GM20431 (cell line): ENCODE results near the gene ZNRF2.

ENCODE experiments used
- in situ Hi-C: fragments of 300-500 bp; cut with MseI, MboI; formaldehyde crosslinking; loops from one replicate; pipeline ENCODE4 v1.15.0; 2020; ENCODE audit warnings: low sequenced_read_pairs; ENCODE audit not compliant: unreplicated experiment

ZNRF2 gene

DNA sequence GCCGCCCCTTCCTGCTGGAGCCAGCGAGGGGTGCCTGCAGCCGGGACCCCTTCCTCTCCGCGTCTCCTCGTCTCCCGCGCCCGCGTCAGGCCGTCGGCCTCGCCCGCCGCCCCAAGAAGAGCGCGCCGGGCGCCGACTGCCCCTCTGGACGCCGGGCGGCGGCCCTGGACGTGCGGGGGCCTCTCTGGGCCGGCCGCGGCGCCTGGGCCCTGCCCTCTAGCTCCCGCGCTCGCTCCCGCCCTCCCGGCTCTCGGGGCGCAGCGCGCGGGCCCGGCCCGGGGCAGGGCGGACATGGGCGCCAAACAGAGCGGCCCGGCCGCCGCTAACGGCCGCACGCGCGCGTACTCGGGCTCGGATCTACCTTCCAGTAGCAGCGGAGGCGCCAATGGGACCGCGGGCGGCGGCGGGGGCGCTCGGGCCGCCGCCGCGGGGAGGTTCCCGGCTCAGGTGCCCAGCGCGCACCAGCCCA is 704 bp downstream of the ZNRF2 start:
- in situ Hi-C loops = loop anchor here (25.0 kb wide), 1 partner anchor 127 kb away; no protein-coding TSS in a partner anchor

- in situ Hi-C loops = loop anchor here (25.0 kb wide), 1 partner anchor 127 kb away; no protein-coding TSS in a partner anchor
Measured at GRCh38 chr7:30285536-30286284, 1.3 kb downstream of the ZNRF2 start.

- in situ Hi-C loops = loop anchor here (25.0 kb wide), 1 partner anchor 126 kb away; no protein-coding TSS in a partner anchor
Measured at GRCh38 chr7:30286749-30287148, 2.4 kb downstream of the ZNRF2 start.

DNA sequence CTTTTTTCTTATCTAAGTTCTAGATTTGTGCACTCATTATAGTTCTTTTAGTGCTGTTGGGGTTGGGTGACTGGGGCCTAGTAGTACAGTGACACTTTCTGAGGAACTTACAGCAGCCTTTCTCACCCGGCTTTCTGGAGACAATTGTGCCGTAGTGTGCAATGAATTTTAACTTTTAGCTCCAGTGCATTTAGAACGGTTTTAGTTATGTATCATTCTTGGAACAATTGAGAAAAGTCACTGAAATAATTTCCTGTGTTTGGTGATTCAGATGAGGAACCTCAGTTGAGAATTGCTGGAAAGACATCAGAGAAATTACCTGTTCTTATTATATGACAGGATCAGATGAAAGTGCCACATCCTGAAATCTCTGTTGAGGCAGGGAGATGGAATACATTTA is 3.2 kb downstream of the ZNRF2 start:
- in situ Hi-C loops = loop anchor here (25.0 kb wide), 1 partner anchor 125 kb away; no protein-coding TSS in a partner anchor

DNA sequence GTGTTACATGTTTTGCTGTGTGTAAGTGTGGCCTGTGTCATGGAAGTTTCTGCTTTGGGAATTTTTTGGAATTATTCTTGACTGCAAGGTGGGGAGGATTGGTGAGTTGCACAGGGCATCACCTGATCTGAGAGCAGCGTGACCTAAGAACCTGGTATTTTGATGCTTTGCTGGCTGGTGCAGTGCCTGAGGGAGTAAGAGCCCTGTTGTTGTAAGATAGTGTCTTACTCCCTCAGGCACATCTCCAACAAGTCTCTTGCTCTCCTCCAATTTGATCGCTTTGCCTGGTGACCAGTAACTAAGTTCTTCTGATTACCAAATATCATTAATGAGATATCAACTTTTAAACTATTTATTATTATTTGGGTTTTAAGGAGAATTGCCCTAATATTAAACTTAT is 5.2 kb downstream of the ZNRF2 start:
- in situ Hi-C loops = loop anchor here (25.0 kb wide), 1 partner anchor 123 kb away; no protein-coding TSS in a partner anchor

DNA sequence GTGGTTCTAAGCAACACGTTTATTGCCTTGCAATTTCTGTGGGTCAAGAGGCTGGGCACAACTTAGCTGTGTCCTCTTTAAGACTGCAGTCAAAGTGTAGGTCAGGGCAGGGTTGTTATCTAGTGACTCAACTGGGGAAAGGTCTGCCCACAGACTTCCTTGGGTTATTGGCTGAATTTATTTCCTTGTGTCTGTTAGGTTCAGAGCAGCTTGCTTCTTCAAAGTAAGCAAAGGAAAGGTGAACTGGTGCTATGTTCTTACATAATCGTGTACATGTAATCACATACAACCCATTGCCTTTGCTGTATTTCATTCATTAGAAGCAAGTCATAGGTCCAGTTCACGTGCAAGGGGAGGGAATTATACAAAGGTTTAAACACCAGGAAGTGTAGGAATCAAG is 5.9 kb downstream of the ZNRF2 start:
- in situ Hi-C loops = loop anchor here (25.0 kb wide), 1 partner anchor 122 kb away; no protein-coding TSS in a partner anchor

- in situ Hi-C loops = loop anchor here (25.0 kb wide), 1 partner anchor 120 kb away; no protein-coding TSS in a partner anchor
Measured at GRCh38 chr7:30292416-30293038, 8.1 kb downstream of the ZNRF2 start.

- in situ Hi-C loops = loop anchor here (25.0 kb wide), 1 partner anchor 116 kb away; no protein-coding TSS in a partner anchor
Measured at GRCh38 chr7:30296304-30296703, 11.9 kb downstream of the ZNRF2 start.

DNA sequence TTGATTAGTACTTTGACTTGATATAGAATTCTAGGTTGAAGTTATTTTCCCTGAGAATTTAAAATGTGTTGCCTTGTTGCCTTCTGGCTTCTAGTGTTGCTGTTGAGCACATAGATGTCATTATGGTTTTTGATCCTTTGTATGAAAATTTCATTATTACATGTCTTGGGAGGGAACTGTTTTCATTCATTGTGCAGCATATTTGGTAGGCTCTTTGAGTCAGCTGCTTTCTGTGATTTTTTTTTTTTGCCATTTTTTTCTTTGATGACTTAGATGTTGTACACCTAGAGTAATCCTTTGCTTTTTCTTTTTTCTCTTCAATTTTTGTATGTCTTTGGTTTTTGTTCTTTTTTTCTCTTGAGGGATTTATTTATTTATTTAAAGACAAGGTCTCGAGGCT is 13.1 kb downstream of the ZNRF2 start:
- in situ Hi-C loops = loop anchor here (25.0 kb wide), 1 partner anchor 115 kb away; no protein-coding TSS in a partner anchor

GRCh38 chr7:30298409-30298808 is 14.0 kb downstream of the ZNRF2 start:
- in situ Hi-C loops = loop anchor here (25.0 kb wide), 1 partner anchor 114 kb away; no protein-coding TSS in a partner anchor

- in situ Hi-C loops = no loop called here
Measured at GRCh38 chr7:30301751-30302150, 17.4 kb downstream of the ZNRF2 start.

DNA sequence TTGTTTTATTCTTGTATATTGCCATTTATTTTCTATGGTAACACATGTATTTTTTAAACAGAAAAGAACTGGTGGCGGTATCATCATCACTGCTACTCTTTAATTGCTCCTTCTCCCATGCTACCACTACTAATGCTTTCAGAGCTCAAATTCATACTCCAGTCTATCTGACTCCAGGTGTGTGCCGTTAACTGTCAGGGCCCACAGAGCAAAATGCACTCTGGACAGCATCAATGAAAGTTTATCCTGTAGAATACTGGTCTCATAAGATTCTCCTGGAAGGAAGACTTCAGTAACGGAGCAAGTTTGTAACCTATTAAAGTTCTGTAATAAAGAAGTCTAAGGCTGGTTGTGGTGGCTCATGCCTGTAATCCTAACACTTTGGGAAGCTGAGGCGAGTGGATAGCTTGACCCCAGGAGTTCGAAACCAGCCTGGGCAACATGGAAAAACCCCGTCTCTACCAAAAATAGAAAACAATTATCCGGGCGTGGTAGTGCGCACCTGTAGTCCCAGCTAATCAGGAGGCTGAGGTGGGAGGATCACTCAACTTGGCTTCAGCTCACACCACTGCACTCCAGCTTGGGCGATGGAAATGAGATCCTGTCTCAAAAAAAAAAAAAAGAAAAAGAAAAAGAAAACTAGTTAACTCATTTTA is 18.4 kb downstream of the ZNRF2 start:
- in situ Hi-C loops = no loop called here

DNA sequence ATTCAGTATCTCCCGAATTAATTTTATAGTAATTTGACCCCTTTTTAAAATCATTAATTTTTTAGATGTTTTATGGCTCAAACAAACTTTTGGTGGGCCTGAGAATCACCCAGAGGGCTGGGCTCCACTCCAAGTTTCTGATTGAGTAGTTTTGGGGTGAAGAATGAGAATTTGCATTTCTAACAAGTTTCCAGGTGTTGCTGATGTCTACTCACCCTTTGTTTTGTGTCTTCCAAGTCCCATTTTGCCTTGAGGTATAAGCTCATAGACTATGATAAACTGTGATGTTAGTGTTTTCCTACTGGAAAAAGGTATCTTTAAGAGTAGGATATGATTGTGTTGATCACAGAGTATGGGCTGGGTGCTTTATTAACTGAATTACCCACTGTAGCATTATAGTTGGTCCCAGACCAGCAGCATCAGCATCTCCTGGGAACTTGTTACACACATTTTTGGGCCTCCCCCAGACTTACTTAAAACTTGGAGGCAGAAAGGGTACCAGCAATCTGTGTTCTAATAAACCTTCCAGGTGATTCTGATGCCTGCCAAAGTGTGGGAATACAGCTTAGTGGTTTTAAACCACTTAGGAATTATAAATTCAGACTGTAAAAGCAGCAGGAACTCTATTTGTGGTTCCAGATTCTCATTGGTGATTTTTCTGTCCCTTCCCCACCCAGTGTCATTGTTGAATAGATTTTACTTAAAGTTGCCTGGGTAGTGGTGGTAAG is 19.1 kb downstream of the ZNRF2 start:
- in situ Hi-C loops = no loop called here

DNA sequence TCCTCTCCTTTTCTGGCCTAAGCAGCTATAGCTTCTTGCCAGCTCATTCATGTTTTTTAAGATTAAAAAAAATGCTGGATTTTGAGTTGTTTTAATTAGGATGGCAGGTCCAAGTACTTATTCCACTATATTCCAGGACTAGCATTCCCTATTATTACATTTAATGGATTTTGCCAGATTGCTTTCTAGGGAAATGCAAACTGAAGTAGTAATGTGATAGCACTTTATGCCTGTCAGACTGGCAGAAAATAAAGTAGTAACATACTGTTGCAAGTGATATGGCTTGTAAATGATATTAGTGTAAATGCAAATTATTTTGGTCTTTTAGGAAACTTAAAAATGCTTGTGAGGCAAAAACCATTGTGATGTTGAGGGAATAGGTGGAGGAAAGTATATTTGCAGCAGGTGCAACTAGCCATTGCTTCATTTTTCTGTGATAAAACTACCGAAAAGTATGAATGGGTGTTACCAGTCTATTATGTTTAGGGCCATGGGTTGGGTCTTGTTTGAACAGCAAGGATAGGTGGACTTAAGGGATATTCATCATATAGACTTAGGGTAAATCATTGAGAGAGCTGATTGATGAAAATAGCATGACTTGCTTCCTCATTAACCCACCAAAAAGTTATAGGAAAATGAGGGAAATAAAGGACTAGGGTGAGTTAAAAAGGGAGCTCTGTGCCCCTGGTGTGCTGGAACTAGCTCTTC is 19.9 kb downstream of the ZNRF2 start:
- in situ Hi-C loops = no loop called here

- in situ Hi-C loops = no loop called here
Measured at GRCh38 chr7:30306976-30307375, 22.6 kb downstream of the ZNRF2 start.

DNA sequence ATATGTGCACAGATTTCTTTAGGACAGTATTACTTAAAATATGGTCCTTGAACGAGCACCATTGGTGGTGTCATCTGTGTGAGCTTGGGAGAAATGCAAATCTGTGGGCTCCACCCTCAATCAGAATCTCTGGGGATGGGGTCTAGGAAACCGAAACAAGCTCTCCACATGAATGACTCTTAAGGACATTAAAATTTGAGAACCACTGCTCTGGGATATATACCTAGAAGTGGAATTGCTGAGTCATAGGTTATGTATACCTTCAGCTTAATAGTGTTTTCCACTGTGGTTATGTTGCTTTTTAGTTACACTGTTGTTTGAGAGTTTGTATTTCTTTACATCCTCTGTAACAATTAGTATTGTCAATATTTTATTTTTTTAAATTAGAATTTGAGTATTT is 24.0 kb downstream of the ZNRF2 start:
- in situ Hi-C loops = no loop called here

DNA sequence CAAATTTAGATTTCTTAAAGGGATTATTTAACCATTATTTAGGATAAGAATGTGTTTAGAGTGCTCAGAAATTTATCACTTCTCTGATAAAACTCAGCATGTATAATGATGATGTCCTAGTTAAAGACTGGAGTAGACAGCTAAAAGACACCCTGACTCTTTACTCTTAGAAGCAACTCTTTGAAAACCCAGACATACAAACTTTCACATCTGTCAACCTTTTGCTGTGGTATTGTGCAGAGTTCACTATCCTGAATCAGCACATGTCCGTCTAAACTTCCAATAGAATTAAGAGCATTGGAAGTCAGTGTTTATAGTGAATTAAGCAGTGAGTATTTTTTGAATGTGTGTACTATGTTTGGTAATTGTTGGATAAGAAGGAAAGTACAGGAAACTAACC is 24.9 kb downstream of the ZNRF2 start:
- in situ Hi-C loops = no loop called here

DNA sequence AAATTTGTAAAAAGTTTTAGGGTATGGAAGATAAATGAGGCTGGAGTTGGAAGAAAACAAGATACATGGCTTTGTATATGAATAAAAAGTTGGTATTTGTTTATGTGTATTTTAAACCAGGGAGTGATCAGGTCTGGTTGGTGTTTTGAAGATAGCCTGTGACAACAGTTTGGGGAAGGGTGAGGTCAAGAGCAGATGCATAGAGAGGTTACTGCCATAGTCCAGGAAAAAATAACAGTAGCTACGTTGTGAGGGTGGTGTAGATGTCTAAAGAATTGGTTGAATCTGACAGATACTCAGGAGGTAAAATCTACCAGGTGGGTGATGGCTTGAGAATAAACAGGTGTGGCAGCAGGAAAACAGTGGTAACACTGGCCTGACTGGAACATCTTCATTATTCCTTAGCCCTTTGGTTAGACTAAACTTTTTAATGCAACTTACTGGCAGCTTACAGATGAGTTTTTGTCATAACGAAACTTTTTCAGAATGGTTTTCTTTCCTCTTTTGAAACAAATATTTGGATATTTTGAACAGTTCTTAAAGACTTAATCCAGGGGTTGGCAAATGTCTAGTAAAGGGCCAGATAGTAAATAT is 25.5 kb downstream of the ZNRF2 start:
- in situ Hi-C loops = no loop called here
